22Rv1 (cell line): Measurements from ENCODE around the gene CCDC39.

Experiments used
- ZFX ChIP-seq: fragments of 450-650 bp; IDR thresholded peaks from 2 replicates; pipeline ENCODE4 v1.6.1; 2017; ENCODE audit warnings: antibody characterized with exemption, borderline replicate concordance
- TF ChIP-seq, protein P1 (sequence below): fragments of 450-650 bp; IDR thresholded peaks from 2 replicates; pipeline ENCODE4 v1.5.1; 2017; ENCODE audit warnings: mild to moderate bottlenecking

DNA sequence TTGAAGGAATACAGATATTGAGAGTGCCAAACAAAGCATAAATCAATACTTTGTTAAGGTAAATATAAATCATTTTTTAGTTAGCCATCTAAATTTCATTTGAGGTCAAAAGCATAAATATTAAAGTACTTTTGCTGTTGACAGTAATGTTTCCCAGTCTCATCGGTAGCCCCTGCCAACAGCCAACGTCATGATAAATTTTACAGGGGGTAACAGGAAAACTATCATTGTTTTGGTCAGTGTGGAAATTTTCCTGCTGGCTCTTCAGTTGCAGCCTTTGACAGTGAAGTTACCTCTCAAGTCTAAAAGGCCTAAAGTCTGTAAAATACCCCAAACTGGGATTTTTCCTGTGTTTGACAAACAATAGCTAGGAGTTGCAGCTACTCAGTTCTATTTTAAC, 114.6 kb downstream of the CCDC39 start:
- TF ChIP-seq, protein P1, sequence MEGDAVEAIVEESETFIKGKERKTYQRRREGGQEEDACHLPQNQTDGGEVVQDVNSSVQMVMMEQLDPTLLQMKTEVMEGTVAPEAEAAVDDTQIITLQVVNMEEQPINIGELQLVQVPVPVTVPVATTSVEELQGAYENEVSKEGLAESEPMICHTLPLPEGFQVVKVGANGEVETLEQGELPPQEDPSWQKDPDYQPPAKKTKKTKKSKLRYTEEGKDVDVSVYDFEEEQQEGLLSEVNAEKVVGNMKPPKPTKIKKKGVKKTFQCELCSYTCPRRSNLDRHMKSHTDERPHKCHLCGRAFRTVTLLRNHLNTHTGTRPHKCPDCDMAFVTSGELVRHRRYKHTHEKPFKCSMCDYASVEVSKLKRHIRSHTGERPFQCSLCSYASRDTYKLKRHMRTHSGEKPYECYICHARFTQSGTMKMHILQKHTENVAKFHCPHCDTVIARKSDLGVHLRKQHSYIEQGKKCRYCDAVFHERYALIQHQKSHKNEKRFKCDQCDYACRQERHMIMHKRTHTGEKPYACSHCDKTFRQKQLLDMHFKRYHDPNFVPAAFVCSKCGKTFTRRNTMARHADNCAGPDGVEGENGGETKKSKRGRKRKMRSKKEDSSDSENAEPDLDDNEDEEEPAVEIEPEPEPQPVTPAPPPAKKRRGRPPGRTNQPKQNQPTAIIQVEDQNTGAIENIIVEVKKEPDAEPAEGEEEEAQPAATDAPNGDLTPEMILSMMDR: no peak
- no peak for TF ChIP-seq ZFX
